ENCODE results near the gene ACOX1. TPM values are rescaled to one million over a fixed set of nuclear protein-coding genes. Genes with fewer than 3 reads are reported as not detected.
"Not testable (repeated sequence)": the region's sequence is repeated elsewhere in the genome, so short reads cannot be mapped to it uniquely, and the experiment has no call there.

Gene ACOX1
- total and polyA plus RNA-seq, 2 experiments from 2014 or later = 36.0 to 93.6 TPM

- Histone ChIP-seq H3K27ac (peak overlapping the region; percentile 39), H3K4me2 (no peak overlapping the region), H3K9me2 (replicated peaks; ENCODE audit: insufficient read depth) (no peaks in the 10 kb centered on the region), H2AFZ (no peak overlapping the region), H3K36me3 (replicated peaks; ENCODE audit: insufficient read depth, low read depth) (no peaks in the 10 kb centered on the region), H3K4me3 (no peak overlapping the region), H4K20me1 (ENCODE audit: insufficient read depth, poor library complexity, severe bottlenecking) (peaks cover 27% of the 10 kb centered on the region), H3K79me2 (peaks cover 92% of the 10 kb centered on the region), H3K4me1 (ENCODE audit: insufficient read depth) (peaks cover 1% of the 10 kb centered on the region), H3K27me3 (no peaks in the 10 kb centered on the region), H3K9me3 (ENCODE audit: low read depth) (no peaks in the 10 kb centered on the region)
- no peak for DNase-seq (ENCODE audit: low spot score)
- 94% methylated on average over 7 of the region's 7 CpGs for WGBS (ENCODE audit: low lambda C conversion rate, missing lambda C conversion rate)
- no peak for TF ChIP-seq EZH2 (IDR thresholded peaks at IDR 0.05; ENCODE audit: borderline replicate concordance)
- TF ChIP-seq CTCF (IDR thresholded peaks at IDR 0.05; ENCODE audit: poor library complexity) = no peak
- TF ChIP-seq EZH2phosphoT487 (IDR thresholded peaks at IDR 0.05; ENCODE audit: low read depth, severe bottlenecking, unreplicated experiment) = no peak
Observed at GRCh38 chr17:75970626-75971025, 8.3 kb downstream of the ACOX1 start.

GRCh38 chr17:75970011-75970523, 8.9 kb downstream of the ACOX1 start:
- peaks cover 92% of the 10 kb centered on the region for H3K79me2 ChIP-seq

GRCh38 chr17:75969044-75969443, 9.9 kb downstream of the ACOX1 start:
- not testable (repeated sequence) for H3K36me3 ChIP-seq (replicated peaks; ENCODE audit: insufficient read depth, low read depth); H3K9me2 ChIP-seq (replicated peaks; ENCODE audit: insufficient read depth)
- peaks cover 31% of the 10 kb centered on the region for H4K20me1 ChIP-seq (ENCODE audit: insufficient read depth, poor library complexity, severe bottlenecking)

More at GRCh38 chr17:75970011-75970523, 8.9 kb downstream of the ACOX1 start:
- Histone ChIP-seq H3K4me3 (no peak overlapping the region), H3K9me3 (ENCODE audit: low read depth) (no peaks in the 10 kb centered on the region), H3K4me1 (ENCODE audit: insufficient read depth) (no peaks in the 10 kb centered on the region), H3K27ac (peak overlapping the region; percentile 39), H3K4me2 (no peak overlapping the region), H2AFZ (no peak overlapping the region), H3K27me3 (no peaks in the 10 kb centered on the region), H3K9me2 (replicated peaks; ENCODE audit: insufficient read depth) (no peaks in the 10 kb centered on the region), H4K20me1 (ENCODE audit: insufficient read depth, poor library complexity, severe bottlenecking) (peaks cover 33% of the 10 kb centered on the region), H3K36me3 (replicated peaks; ENCODE audit: insufficient read depth, low read depth) (no peaks in the 10 kb centered on the region)
- DNase-seq (ENCODE audit: low spot score) = no peak
- WGBS (ENCODE audit: low lambda C conversion rate, missing lambda C conversion rate) = 54% methylated on average over 4 of the region's 4 CpGs
- TF ChIP-seq EZH2phosphoT487 (IDR thresholded peaks at IDR 0.05; ENCODE audit: low read depth, severe bottlenecking, unreplicated experiment) = no peak
- TF ChIP-seq CTCF (IDR thresholded peaks at IDR 0.05; ENCODE audit: poor library complexity) = no peak
- TF ChIP-seq EZH2 (IDR thresholded peaks at IDR 0.05; ENCODE audit: borderline replicate concordance) = no peak

GRCh38 chr17:75965468-75965867, 13.5 kb downstream of the ACOX1 start:
- Histone ChIP-seq H3K4me1 (ENCODE audit: insufficient read depth) (no peaks in the 10 kb centered on the region), H3K4me2 (no peak overlapping the region), H3K27me3 (no peaks in the 10 kb centered on the region), H3K36me3 (replicated peaks; ENCODE audit: insufficient read depth, low read depth) (no peaks in the 10 kb centered on the region), H3K79me2 (peaks cover 94% of the 10 kb centered on the region), H3K27ac (no peak overlapping the region), H3K9me3 (ENCODE audit: low read depth) (no peaks in the 10 kb centered on the region), H4K20me1 (ENCODE audit: insufficient read depth, poor library complexity, severe bottlenecking) (peaks cover 36% of the 10 kb centered on the region), H3K4me3 (no peak overlapping the region), H2AFZ (no peak overlapping the region), H3K9me2 (replicated peaks; ENCODE audit: insufficient read depth) (no peaks in the 10 kb centered on the region)
- TF ChIP-seq CTCF (IDR thresholded peaks at IDR 0.05; ENCODE audit: poor library complexity) (no peak), EZH2 (IDR thresholded peaks at IDR 0.05; ENCODE audit: borderline replicate concordance) (no peak), EZH2phosphoT487 (IDR thresholded peaks at IDR 0.05; ENCODE audit: low read depth, severe bottlenecking, unreplicated experiment) (no peak)
- DNase-seq (ENCODE audit: low spot score) = no peak
- 97% methylated on average over 6 of the region's 6 CpGs for WGBS (ENCODE audit: low lambda C conversion rate, missing lambda C conversion rate)

More at GRCh38 chr17:75969044-75969443, 9.9 kb downstream of the ACOX1 start:
- not testable (repeated sequence) for H3K27ac ChIP-seq; DNase-seq (ENCODE audit: low spot score); H2AFZ ChIP-seq; H3K4me2 ChIP-seq; H3K4me3 ChIP-seq; H3K9me3 ChIP-seq (ENCODE audit: low read depth); H3K4me1 ChIP-seq (ENCODE audit: insufficient read depth); H3K27me3 ChIP-seq
- peaks cover 94% of the 10 kb centered on the region for H3K79me2 ChIP-seq
- WGBS (ENCODE audit: low lambda C conversion rate, missing lambda C conversion rate) = 97% methylated on average over 10 of the region's 10 CpGs

Data from hepatocyte (in vitro differentiated cells).